ENCODE results near the gene ITGA2B.
A peak's percentile ranks its signal among the peaks of the same experiment; 100 is the strongest.
"Not testable (repeated sequence)": the region's sequence is repeated elsewhere in the genome, so short reads cannot be mapped to it uniquely, and the experiment has no call there.

The ITGA2B gene

DNA sequence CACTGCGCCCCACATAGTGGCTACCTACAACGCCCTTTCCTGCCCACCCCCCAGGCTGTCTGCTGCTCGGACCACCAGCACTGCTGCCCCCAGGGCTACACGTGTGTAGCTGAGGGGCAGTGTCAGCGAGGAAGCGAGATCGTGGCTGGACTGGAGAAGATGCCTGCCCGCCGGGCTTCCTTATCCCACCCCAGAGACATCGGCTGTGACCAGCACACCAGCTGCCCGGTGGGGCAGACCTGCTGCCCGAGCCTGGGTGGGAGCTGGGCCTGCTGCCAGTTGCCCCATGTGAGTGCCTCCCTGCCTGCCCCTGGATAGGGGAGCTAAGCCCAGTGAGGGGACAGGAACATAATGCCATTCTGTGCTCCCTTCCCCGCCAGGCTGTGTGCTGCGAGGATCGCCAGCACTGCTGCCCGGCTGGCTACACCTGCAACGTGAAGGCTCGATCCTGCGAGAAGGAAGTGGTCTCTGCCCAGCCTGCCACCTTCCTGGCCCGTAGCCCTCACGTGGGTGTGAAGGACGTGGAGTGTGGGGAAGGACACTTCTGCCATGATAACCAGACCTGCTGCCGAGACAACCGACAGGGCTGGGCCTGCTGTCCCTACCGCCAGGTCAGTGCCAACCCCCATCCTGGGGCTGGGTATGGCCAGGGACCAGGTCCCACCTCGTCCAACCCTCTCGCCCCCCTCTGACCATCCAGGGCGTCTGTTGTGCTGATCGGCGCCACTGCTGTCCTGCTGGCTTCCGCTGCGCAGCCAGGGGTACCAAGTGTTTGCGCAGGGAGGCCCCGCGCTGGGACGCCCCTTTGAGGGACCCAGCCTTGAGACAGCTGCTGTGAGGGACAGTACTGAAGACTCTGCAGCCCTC, 37.3 kb downstream of the ITGA2B start:
- no peak for FAIRE-seq

DNA sequence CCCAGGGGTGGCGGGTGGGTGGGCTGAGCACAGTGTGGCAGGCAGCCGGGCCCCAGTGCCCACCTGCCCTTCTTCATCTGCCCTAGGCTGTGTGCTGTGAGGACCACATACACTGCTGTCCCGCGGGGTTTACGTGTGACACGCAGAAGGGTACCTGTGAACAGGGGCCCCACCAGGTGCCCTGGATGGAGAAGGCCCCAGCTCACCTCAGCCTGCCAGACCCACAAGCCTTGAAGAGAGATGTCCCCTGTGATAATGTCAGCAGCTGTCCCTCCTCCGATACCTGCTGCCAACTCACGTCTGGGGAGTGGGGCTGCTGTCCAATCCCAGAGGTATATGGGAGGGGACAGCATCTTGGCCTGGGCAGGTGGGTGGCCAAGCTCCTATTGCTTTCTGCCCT, 38.0 kb downstream of the ITGA2B start:
- no peak for FAIRE-seq

DNA sequence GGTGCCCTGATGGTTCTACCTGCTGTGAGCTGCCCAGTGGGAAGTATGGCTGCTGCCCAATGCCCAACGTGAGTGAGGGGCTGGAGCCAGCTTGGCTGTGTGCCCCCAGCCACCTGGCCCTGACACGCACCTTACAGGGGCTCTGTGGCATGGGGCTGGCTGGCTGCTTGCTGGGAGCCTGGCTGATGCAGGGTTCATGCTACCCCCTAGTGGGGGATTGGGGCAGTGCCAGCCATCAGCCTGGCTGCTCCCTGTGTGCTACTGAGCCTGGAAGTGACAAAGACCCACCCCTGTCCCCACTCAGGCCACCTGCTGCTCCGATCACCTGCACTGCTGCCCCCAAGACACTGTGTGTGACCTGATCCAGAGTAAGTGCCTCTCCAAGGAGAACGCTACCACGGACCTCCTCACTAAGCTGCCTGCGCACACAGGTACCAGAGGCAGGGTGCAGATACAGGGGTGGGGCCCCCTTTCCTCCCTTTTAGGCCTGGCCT, 38.7 kb downstream of the ITGA2B start:
- FAIRE-seq = no peak

DNA sequence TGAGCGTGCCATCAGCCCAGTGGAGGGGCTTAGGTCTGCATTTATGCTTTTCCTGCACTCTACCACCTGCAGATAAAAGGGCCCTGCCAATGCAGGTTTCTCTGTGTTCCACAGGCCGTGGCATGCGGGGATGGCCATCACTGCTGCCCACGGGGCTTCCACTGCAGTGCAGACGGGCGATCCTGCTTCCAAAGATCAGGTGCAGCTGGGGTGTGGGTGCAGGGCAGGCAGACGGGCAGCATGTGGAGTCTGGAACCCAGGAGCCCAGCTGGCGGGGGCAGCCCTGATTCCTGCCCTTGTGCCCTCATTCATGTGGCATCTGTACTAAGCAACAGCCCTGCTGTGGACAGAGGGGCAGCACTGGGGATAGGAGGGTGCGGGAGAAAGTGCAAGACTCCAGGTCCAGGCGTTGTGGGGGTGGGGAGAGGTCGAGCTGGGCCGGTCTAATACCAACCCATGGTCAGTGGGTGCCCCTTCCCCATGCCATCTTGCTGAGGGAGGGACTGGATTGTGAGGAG, 39.8 kb downstream of the ITGA2B start:
- no peak for FAIRE-seq

DNA sequence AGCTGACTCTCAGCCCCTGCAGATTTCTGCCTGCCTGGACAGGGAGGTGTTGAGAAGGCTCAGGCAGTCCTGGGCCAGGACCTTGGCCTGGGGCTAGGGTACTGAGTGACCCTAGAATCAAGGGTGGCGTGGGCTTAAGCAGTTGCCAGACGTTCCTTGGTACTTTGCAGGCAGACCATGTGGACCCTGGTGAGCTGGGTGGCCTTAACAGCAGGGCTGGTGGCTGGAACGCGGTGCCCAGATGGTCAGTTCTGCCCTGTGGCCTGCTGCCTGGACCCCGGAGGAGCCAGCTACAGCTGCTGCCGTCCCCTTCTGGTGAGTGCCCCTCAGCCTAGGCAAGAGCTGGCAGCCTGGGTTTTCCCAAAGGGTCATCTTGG, 40.5 kb downstream of the ITGA2B start:
- no peak for FAIRE-seq

DNA sequence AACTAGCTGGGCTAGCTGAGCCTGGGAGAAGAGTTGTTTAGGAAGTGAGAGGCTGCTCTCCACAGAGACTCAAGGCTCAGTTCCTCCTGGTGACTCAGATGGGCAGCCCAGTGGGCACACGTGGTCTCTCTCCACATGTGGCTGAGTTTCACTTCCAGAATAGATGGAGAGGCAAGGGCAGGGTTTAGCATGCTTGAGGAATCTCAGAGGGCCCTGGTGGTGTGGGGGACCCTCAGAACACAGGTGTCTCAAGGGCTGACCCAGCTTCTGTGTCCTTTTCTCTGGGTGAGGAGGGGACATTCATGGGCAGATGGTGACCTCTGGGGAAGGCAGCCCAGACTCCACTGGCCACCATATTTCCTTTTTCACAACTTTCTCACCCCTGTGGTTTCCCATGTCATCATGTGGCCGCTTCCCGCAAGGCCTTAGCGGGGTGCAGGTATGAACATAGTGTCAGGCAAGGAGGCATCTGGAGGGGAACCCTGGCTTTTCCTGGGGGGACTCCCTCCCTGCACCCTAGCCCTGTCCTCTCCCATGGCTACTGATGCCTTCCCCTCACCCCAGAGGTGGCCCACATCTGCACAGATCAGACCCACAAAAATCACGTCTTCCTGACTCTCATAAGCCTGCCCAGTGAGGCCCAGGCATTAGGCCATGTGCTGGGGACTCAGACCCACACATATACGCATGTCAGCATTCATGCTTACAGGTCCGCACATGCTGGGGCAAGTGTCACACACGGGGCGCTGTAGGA, 41.0 kb downstream of the ITGA2B start:
- no peak for FAIRE-seq

DNA sequence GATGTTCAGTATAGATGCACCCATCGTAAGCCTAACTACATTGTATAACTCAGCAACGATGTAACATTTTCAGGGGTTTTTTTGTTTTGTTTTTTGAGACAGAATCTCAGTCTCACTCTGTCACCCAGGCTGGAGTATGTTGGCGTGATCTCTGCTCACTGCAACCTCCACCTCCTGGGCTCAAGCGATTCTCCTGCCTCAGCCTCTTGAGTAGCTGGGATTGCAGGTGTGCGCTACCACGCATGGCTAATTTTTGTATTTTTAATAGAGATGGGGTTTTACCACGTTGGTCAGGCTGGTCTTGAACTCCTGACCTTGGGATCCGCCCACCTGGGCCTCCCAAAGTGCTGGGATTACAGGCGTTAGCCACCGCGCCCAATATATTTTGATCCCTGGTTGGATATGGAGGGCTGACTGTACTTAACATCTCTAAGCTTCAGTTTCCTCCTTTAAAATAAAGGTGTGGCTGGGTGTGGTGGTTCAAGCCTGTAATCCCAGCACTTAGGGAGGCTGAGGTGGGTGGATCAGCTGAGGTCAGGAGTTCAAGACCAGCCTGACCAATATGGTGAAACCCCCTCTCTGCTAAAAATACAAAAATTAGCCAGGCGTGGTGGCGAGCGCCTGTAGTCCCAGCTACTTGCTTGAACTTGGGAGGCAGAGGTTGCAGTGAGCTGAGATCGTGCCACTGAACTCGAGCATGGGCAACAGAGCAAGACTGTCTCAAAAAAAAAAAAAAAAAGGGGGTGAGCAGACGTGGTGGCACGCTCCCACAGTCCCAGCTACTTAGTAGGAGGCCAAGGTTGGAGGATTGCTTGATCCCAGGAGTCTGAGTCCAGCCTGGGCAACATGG, 42.0 kb downstream of the ITGA2B start:
- not testable (repeated sequence) for FAIRE-seq

DNA sequence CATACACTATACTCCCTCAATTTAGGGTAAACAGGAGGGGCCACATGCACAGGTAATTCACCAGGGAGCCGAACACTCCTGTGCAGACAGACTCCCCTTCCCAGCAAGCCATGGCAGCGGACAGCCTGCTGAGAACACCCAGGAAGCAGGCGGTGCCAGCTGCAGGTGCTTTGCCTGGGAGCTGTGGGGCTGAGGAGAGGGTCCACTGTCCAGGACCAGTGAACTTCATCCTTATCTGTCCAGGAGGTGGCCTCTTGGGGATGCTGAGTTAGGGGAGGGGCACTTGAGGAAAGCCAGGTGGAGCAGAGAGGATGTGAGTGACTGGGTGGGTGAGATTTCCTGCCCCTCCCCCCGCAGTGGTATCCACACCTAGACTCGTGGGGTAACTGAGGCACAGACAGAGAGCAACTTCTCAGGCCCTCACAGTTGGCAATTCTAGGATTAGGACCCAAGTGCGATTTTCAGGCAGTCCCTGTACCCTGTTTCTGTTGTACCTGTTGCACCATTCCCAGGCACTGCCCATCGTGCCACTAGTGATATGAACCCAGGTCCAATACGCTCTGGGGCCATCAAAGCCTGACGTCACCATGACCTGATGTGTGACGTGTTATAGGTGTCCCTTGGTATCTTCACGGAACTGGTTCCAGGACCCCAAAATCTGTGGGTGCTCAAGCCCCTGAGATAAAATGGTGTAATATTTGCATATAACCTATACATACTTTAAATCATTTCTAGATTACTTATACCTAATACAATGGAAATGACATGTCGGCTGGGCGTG, 43.2 kb downstream of the ITGA2B start:
- no peak for FAIRE-seq

DNA sequence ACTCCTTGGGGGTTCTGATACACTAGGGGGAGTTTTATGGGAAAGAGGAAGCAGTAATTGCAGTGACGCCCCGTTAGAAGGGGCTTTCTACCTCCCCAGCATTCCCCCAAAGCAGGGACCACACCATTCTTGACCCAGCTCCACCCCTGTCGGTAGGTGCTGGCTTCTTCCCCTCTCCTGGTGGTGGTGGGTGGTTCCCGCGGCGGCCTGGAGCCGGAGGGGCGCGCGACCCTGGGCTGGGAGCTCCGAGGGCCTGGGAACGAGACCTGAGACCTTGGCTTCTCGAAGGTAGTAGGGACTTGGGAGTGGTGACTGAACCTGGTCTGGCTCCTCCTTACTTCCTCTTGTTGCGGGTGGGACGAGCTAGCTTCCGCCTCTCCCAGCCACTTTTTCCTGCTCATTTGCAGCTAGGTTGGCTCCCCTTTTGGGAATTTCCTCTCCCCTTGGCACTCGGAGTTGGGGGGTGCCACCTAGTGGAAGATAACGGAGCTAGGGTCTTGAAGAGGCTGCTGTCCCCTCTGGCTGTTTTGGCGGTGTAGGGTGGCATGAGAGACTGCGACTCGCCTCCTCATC, 43.9 kb downstream of the ITGA2B start:
- FAIRE-seq = no peak

DNA sequence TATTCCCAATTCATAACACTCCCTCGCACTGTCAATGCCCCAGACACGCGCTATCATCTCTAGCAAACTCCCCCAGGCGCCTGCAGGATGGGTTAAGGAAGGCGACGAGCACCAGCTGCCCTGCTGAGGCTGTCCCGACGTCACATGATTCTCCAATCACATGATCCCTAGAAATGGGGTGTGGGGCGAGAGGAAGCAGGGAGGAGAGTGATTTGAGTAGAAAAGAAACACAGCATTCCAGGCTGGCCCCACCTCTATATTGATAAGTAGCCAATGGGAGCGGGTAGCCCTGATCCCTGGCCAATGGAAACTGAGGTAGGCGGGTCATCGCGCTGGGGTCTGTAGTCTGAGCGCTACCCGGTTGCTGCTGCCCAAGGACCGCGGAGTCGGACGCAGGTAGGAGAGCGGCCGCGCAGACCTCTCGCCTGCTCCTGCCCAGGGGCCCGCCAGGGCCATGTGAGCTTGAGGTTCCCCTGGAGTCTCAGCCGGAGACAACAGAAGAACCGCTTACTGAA, 44.5 kb downstream of the ITGA2B start, which contains the start of gene GRN:
Gene GRN, plus strand, starts transcription at position 364 of the 515 bp plus-strand sequence. CDS start 3,863 bp downstream, outside the sequence.
- FAIRE-seq = peak; percentile 93

DNA sequence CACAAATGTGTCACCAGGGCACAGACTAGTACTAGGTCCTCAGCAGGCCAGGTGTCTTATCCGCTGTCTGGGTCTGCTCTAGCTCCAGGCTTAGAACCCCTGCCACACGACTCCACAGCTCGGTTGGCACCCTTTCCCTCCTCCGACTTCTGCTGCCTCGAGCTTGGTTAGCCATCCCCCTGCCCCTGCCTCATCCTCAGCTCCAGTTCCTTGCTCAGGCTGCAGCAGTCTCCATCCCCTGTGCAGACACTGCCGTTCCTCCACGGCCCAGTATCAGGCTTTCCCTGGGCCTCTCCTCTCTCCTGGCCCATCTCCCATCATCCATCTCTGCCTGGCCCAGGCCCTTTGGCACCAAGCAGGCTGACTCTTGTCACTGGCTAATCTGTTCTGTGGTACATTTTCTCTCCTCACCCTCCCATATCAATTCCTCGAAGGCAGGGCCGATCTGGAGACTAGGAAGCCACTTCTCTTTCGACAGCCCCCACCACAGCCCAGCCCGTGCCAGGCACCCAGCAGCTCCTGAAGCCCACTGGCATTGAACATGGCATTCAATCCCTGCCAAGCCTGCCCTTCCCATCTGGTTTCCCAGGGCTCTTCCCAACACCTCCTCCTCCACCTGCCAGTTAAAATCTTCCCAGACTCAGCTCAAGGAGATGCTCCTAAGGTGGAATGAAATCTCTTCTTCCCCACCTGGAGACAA, 45.8 kb downstream of the ITGA2B start:
- FAIRE-seq = no peak

DNA sequence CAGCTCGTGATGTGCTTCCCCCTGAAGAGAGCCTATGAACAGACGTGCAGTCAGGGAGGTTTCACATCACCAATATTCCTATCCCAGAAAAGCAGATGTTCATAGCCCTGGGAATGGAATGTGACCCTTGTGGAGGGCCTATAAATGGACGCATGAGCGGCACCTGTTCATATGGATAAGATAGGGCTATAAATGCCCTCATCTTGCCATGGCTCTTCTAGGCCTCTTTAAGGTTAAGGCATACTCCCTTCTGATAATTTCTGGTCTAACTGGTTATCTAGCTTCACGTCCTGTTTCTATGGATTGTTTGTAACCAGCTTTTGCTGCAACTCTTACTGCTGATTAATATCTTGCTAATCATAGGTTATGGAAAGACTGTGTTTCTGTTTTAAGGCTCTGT, 48.9 kb downstream of the ITGA2B start:
- FAIRE-seq = not testable (repeated sequence)

DNA sequence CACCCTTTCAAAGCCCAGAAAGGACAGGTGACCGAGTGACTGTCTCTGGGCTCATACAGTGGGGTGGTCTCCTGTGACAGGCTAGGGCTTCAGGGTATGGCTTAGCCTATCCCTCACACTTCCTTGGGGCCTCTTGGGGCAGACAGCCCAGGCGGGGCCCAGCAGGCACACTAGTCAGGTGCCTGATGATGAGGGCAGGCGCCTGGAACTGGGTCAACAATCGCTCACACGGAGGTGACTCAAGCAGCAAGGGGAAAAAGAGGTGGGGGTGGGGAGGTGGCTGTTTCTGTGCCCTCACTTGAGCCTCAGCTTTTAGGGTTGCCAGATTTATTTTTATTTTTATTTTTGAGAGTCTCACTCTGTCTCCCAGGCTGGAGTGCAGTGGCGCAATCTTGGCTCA, 50.7 kb downstream of the ITGA2B start:
- FAIRE-seq = no peak

DNA sequence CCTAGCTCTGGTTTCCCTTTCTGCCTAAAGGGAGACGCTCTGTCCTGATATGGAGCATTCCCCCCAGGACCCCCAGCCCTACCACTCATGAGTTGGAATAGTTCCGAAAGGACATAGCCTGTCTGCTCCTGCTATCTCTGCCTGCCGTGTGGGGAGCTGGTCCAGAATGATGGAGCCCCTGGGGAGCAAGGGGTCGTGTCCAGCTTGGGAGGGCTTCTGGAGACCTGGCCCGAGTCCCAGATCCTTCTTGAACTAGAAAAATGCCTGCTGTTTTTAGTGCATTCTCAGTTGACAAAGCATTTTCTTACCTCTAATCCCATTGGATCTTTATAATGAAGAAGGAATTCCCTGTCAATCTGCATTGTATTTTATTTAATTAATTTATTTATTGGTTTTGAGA, 53.5 kb downstream of the ITGA2B start:
- FAIRE-seq = no peak

DNA sequence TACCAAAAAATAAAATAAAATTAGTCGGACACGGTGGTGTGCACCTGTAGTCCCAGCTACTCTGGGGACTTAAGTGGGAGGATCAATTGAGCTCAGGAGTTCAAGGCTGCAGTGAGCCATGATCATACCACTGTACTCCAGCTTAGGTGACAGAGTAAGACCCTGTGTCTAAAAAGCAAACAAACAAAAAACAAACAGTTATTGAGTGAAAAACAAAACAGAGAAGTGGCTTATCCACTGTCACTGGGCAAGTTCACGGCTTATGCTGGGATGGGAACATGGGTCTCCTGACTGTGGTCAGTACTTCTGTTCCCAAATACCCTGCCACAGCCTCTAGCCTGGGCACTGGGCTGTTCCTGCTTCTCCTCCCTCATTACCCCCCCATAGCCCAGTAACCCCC, 53.9 kb downstream of the ITGA2B start:
- no peak for FAIRE-seq

DNA sequence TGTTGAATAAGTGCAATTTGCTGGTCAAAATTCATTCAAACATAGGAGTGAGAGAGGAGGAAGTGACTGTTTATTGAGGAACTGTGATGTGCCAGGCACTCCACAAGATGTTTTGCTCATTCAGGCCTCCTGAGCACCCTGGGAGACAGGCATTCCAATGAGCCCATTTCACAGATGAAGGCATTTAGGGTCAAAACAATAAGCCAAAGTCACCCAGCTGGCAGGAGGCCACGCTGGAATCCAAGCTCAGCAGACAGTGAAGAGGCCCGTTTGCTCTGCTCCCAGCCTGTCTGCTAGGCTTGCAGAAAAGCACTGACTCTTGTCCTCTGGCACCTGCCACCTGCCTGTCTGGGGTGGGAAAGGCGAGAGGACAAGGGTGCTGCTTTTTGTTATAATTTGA, 54.7 kb downstream of the ITGA2B start:
- FAIRE-seq = no peak

DNA sequence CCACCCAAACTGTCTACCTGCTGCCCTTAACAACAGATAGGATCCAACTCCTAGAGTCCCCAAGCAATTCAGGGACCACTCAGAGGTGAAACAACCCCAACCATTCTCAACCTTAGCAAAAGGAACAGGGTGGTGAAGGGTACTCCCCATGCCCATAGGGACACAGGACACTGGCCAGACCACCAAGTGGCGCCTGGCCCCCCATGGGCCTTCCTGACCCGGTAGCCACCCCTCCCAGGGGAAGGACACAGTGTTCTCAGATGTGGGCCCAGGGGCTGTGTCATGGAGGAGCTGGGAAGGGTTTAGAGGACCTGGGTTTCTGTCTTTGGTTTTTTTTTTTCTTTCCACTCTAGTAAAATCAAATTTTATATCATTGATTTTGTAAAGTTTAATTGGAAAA, 55.1 kb downstream of the ITGA2B start:
- FAIRE-seq = no peak

DNA sequence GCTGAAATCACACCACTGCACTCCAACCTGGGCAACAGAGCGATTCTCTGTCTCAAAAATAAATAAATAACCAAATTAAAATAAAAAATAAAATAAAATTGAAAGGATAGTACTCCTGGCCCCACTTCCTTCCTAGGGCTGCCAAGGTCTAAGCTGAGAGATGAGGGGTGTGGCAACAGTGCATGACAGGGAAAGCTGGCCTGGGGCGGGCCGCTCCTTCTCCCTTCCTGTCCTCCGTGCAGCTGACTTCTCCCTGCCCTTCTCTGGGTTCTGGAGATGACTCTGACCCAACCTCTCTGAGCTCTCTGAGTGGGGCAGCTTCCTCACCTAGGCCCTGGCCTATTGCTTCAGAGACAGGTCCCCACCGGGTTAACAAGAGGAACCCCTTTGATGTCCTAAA, 56.1 kb downstream of the ITGA2B start:
- no peak for FAIRE-seq

DNA sequence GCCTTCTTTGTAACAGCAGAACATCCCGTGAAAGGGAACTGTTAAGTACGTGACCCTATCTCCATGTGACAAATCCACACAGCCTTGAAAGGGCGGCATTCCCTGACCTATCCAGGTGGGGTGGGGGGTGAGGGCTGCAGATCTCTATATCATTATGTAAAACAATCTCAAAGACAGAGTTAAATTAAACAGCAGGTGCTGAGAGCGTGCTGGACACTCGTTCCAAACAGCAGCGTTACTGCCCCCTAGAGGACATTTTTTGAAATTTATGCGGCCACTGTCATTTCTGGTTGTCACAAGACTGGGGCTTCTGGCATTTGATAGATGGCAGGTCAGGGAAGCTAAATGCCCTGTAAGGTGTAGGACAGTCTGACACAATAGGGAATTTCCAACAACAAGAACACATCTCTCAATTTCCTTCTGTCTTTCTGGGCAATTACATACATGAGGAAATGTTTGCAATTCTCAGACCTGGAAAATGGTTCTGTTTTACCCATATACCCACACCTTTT, 58.1 kb downstream of the ITGA2B start:
- peak; percentile 3 for FAIRE-seq

DNA sequence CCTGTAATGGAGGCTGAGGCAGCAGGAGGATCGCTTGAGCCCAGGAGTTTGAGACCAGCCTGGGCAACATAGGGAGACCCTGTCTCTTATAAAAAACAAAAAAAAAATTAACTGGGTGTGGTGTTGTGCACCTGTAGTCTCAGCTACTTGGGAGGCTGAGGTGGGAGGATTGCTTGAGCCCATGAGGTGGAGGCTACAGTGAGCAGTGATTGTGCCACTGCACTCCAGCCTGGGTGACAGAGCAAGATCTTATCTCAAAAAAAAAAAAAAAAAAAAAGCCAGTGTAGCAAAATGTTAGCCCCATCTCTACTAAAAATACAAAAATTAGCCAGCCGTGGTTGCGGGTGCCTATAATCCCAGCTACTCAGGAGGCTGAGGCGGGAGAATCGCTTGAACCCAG, 59.2 kb downstream of the ITGA2B start:
- FAIRE-seq = not testable (repeated sequence)

Data from TTC549 (cell line).